GM23338 (cell line): ENCODE measurements around the gene BBOX1. TPM values are rescaled to one million over a fixed set of nuclear protein-coding genes. Genes with fewer than 3 reads are reported as not detected.

Source experiments
- ATAC-seq: fragments of 200-7000 bp; cut with Tn5 transposase; 3 replicates; pipeline ENCODE4 v1.9.1; 2020
- DNase-seq: peaks from one replicate; pipeline ENCODE4 v3.0.0-alpha.2; 2015; ENCODE audit warnings: low spot score
- H2AFZ ChIP-seq: fragments of 200-600 bp; sonication (generic); 2 replicates; pipeline ENCODE4 v1.8.0; 2016; ENCODE audit warnings: antibody characterized with exemption, mild to moderate bottlenecking, moderate library complexity
- H3F3A ChIP-seq: fragments of 200-600 bp; sonication (generic); replicated peaks from 2 replicates; pipeline ENCODE4 v1.8.0; 2017; ENCODE audit warnings: antibody characterized with exemption, mixed run types, low read depth
- H3K27ac ChIP-seq: fragments of 200-600 bp; sonication (generic); 2 replicates; pipeline ENCODE4 v1.6.1; 2016; ENCODE audit warnings: low read depth
- H3K27me3 ChIP-seq: fragments of 200-600 bp; sonication (generic); 2 replicates; pipeline ENCODE4 v1.8.0; 2016; ENCODE audit warnings: mild to moderate bottlenecking, mixed run types, moderate library complexity; ENCODE audit not compliant: insufficient read depth
- H3K36me3 ChIP-seq: fragments of 200-600 bp; sonication (generic); 2 replicates; pipeline ENCODE4 v1.8.0; 2016; ENCODE audit warnings: mild to moderate bottlenecking; ENCODE audit not compliant: insufficient read depth
- H3K4me1 ChIP-seq: fragments of 200-600 bp; sonication (generic); 2 replicates; pipeline ENCODE4 v1.8.0; 2016; ENCODE audit warnings: mild to moderate bottlenecking, moderate library complexity; ENCODE audit not compliant: insufficient read depth
- H3K4me2 ChIP-seq: fragments of 200-600 bp; sonication (generic); 2 replicates; pipeline ENCODE4 v1.7.1; 2017; ENCODE audit warnings: mixed run types
- H3K4me3 ChIP-seq: fragments of 200-600 bp; sonication (generic); 2 replicates; pipeline ENCODE4 v1.6.1; 2016; ENCODE audit warnings: mixed run types
- H3K79me2 ChIP-seq: fragments of 200-600 bp; sonication (generic); replicated peaks from 2 replicates; pipeline ENCODE4 v1.8.0; 2017; ENCODE audit warnings: mild to moderate bottlenecking; ENCODE audit not compliant: insufficient read depth
- H3K9me2 ChIP-seq: fragments of 200-600 bp; sonication (generic); 2 replicates; pipeline ENCODE4 v1.8.0; 2017; ENCODE audit not compliant: insufficient read depth
- H4K20me1 ChIP-seq: fragments of 200-600 bp; sonication (generic); replicated peaks from 2 replicates; pipeline ENCODE4 v1.8.0; 2017; ENCODE audit warnings: mild to moderate bottlenecking; ENCODE audit not compliant: insufficient read depth
- H3K27ac Mint-ChIP-seq: 2 replicates; pipeline ENCODE4 v1.8.0; 2020; ENCODE audit warnings: inconsistent platforms, mild to moderate bottlenecking, moderate library complexity, mixed read lengths
- H3K27me3 Mint-ChIP-seq: 3 replicates; pipeline ENCODE4 v1.8.0; 2022; ENCODE audit warnings: low read depth, mild to moderate bottlenecking, moderate library complexity, mixed read lengths, inconsistent platforms; ENCODE audit not compliant: insufficient read depth, poor library complexity
- H3K36me3 Mint-ChIP-seq: 3 replicates; pipeline ENCODE4 v1.8.0; 2021; ENCODE audit warnings: low read depth, mild to moderate bottlenecking, inconsistent platforms, moderate library complexity, mixed read lengths
- H3K4me1 Mint-ChIP-seq: 3 replicates; pipeline ENCODE4 v1.8.0; 2020; ENCODE audit warnings: mild to moderate bottlenecking, inconsistent platforms, mixed read lengths
- H3K4me3 Mint-ChIP-seq: 3 replicates; pipeline ENCODE4 v1.8.0; 2021; ENCODE audit warnings: moderate library complexity, mild to moderate bottlenecking, inconsistent platforms, mixed read lengths
- H3K9me3 Mint-ChIP-seq: 3 replicates; pipeline ENCODE4 v1.8.0; 2020; ENCODE audit warnings: moderate library complexity, mild to moderate bottlenecking, inconsistent platforms, mixed read lengths
- CREB1 ChIP-seq: fragments of 250-450 bp; sonication (Bioruptor Pico); IDR thresholded peaks from 2 replicates; pipeline ENCODE4 v1.5.0; 2020; ENCODE audit warnings: low read depth, mild to moderate bottlenecking, moderate library complexity
- CTCF ChIP-seq, 2 experiments: fragments of 200-600 bp in 1 of 2; sonication (generic) in 1 of 2; conservative IDR thresholded peaks; 2 replicates each; pipeline versions ENCODE4 v1.5.1 to v1.6.1; 2016 to 2017; ENCODE audit warnings: antibody characterized with exemption in 2 of 2, low read depth in 2 of 2, mild to moderate bottlenecking in 2 of 2, moderate library complexity in 1 of 2
- ETS1 ChIP-seq: IDR thresholded peaks from 2 replicates; pipeline ENCODE4 v1.6.1; 2016; ENCODE audit warnings: antibody characterized with exemption
- EZH2 ChIP-seq: fragments of 200-600 bp; sonication (generic); IDR thresholded peaks from one replicate; pipeline ENCODE4 v1.8.0; 2017; ENCODE audit warnings: antibody characterized with exemption, mild to moderate bottlenecking, low read depth; ENCODE audit not compliant: unreplicated experiment
- JUNB ChIP-seq: IDR thresholded peaks from one replicate; pipeline ENCODE4 v1.6.1; 2016; ENCODE audit warnings: antibody characterized with exemption; ENCODE audit not compliant: unreplicated experiment
- POLR2AphosphoS5 ChIP-seq: IDR thresholded peaks from 2 replicates; pipeline ENCODE4 v1.6.1; 2016; ENCODE audit warnings: antibody characterized with exemption, low read depth
- STAT1 ChIP-seq: IDR thresholded peaks from one replicate; pipeline ENCODE4 v1.6.1; 2016; ENCODE audit warnings: antibody characterized with exemption; ENCODE audit not compliant: unreplicated experiment
- ZNF462 ChIP-seq: fragments of 250-450 bp; sonication (Bioruptor Pico); IDR thresholded peaks from 2 replicates; pipeline ENCODE4 v1.5.0; 2020; ENCODE audit warnings: mild to moderate bottlenecking, moderate library complexity
- polyA plus RNA-seq: library from polyadenylated mRNA; unstranded; fragments of >200 nt; fragmentation: Nextera tagmentation; extraction: Ambion mirVana; gene quantifications from 2 replicates; pipeline ENCODE4 v1.2.1, GENCODE V29; 2016
- total RNA-seq: library from RNA; depleted of rRNA; stranded (reverse); fragments of >200 nt; shearing (Covaris generic); gene quantifications from 2 replicates; pipeline ENCODE4 v1.2.3, GENCODE V29; 2014

BBOX1 gene
- total and polyA plus RNA-seq, 2 experiments from 2014 or later = not detected

GRCh38 chr11:27012234-27012921 is 28.2 kb upstream of the BBOX1 start (continued):
- TF ChIP-seq ZNF462 (CRISPR knock-in tag) (no peak), CTCF (conservative IDR thresholded peaks at IDR 0.05; ENCODE audit: low read depth in 2 of 2) (no peak), EZH2 (no peak)

- Mint-ChIP-seq H3K27ac (peak overlapping the region; percentile 31; the same call in 1 of the 2 replicates), H3K36me3 (no peaks in the 10 kb centered on the region), H3K4me3 (no peak overlapping the region), H3K9me3 (no peaks in the 10 kb centered on the region), H3K4me1 (peaks cover 3% of the 10 kb centered on the region; the same call in 2 of the 3 replicates), H3K27me3 (peaks cover 1% of the 10 kb centered on the region)
- Histone ChIP-seq H3F3A (no peaks in the 10 kb centered on the region), H3K4me3 (no peak overlapping the region), H3K36me3 (no peaks in the 10 kb centered on the region), H4K20me1 (no peaks in the 10 kb centered on the region), H3K27me3 (no peaks in the 10 kb centered on the region), H3K4me2 (no peak overlapping the region), H3K4me1 (peaks cover 5% of the 10 kb centered on the region), H3K9me2 (no peaks in the 10 kb centered on the region), H3K79me2 (no peaks in the 10 kb centered on the region), H2AFZ (peak overlapping the region; percentile 87; the same call in 1 of the 2 replicates), H3K27ac (no peak overlapping the region)
- DNase-seq (no peak), ATAC-seq (no peak)
- no peak for TF ChIP-seq EZH2
- no peak for TF ChIP-seq ETS1
- no peak for TF ChIP-seq POLR2AphosphoS5
- no peak for TF ChIP-seq JUNB
- TF ChIP-seq STAT1 = no peak
- no peak for TF ChIP-seq CREB1
- no peak for TF ChIP-seq CTCF (conservative IDR thresholded peaks at IDR 0.05; ENCODE audit: low read depth in 2 of 2)
Observed at GRCh38 chr11:27013781-27014361, 26.7 kb upstream of the BBOX1 start.
